Sciatic nerve (tissue), 2 donors: Measurements from ENCODE around the gene TMEM89. TPM values are rescaled to one million over a fixed set of nuclear protein-coding genes. Genes with fewer than 3 reads are reported as not detected.

ENCODE experiments used
- ATAC-seq: fragments of 200-7000 bp; cut with Tn5 transposase; one replicate; pipeline ENCODE4 v1.9.1; 2020; ENCODE audit warnings: mild to moderate bottlenecking, moderate library complexity
- DNase-seq: peaks from one replicate; pipeline ENCODE4 v3.0.0-alpha.2; 2020; ENCODE audit warnings: low spot score
- intact Hi-C: fragments of 100-400 bp; cut with DNase I; formaldehyde crosslinking; loops from one replicate; pipeline ENCODE4 v1.14.2; 2022
- total RNA-seq: library from RNA; stranded (reverse); fragmentation: NEBNext Ultra II Directional; extraction: Animal tissue kit (Norgen Biotek cat#: 25700); gene quantifications from one replicate; pipeline ENCODE4 v1.2.1, GENCODE V29; 2021
- donor health status: DM: no; HTN: no; CAD: no.
- donor health status: DM: no; HTN: no; CAD: no.

The TMEM89 gene
- total RNA-seq, 1 donor from 2014 or later = not detected

DNA sequence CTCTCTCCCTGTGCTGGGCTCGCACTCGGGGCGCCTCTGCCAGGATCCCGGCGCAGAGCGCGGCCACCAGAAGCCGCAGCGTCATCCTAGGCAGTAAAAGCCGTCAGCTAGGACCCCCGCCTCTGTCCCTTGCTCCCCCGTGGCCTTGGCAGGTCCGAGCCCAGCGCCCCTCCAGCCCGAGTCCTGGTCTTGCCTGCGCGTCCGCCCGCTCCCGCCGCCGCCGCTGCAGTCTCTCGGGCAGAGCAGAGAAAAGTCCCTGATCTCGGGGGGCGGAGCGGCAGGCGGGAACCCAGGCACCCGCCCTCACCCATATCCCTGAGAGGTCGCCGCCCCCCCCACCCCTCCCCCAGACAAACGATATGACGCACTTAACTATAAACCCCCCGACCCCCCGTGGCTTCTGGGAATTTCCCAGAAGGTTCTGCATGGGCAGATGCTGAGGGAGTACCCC lies 26.5 kb downstream of the TMEM89 start, which contains the start of gene COL7A1:
TSS of gene COL7A1 (minus strand) at position 255 of the 451 bp plus-strand sequence. CDS start at position 85, 170 bp downstream.
- intact Hi-C loops = no loop called here
- DNase-seq = no peak

GRCh38 chr3:48594417-48595049 lies 27.0 kb downstream of the TMEM89 start:
- peak; percentile 3 for ATAC-seq
- intact Hi-C loops = no loop called here
- no peak for DNase-seq

More for the DNA sequence above, 26.5 kb downstream of the TMEM89 start, which contains the start of gene COL7A1:
- ATAC-seq = peak; percentile 11

- intact Hi-C loops = no loop called here
- ATAC-seq (no peak), DNase-seq (no peak)
These were observed 28.2 kb downstream of the TMEM89 start for GRCh38 chr3:48593337-48593736.

- no peak for DNase-seq
- intact Hi-C loops = no loop called here
- ATAC-seq = no peak
These were observed 29.0 kb downstream of the TMEM89 start for GRCh38 chr3:48592519-48593087.

- DNase-seq = no peak
- no peak for ATAC-seq
- intact Hi-C loops = no loop called here
These were observed 29.6 kb downstream of the TMEM89 start for GRCh38 chr3:48591886-48592518.

DNA sequence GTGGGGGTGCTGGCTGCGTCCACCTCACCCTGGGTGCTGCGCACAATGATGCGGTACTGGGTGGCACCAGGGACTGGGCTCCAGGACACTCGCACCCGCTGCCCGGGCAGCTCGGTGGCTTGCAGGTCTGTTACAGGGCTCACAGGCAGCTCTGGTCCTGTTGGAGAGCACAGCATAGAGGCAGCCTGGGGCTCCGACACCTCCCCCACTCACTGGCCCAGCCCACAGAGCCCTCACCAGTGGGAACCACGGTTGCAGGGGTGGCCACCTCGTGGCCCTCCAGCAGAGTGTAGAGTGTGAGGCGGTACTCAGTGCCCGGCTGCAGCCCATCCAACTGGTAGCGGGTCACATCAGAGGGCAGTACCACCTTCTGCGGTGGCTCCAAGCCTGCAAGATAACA lies 30.1 kb downstream of the TMEM89 start:
- intact Hi-C loops = no loop called here
- no peak for ATAC-seq
- DNase-seq = no peak

- no peak for DNase-seq
- ATAC-seq = no peak
- intact Hi-C loops = no loop called here
These were observed 33.3 kb downstream of the TMEM89 start for GRCh38 chr3:48588230-48588629.

- intact Hi-C loops = no loop called here
- ATAC-seq = no peak
These were observed 33.9 kb downstream of the TMEM89 start for GRCh38 chr3:48587686-48588085.

DNA sequence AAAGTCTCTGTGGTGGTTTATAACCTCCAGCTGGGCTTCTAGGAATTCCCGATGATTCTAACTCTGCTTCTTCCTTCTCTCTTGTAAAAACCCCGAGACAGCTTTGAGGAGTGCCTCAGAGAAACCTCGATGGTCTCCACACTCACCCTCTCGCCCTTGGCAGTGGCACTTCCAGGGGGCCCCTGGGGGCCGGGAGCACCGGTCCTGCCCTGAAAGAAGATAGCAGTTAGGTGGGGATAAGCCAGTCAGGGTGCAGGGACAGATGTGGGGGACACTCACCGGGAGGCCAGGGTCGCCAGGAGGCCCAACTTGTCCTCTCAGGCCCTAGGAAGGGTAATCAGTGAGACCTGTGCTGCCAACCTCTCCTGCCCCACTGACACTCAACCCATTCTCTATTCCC lies 36.2 kb downstream of the TMEM89 start:
- DNase-seq (no peak), ATAC-seq (no peak)
- intact Hi-C loops = no loop called here

More at GRCh38 chr3:48587686-48588085, 33.9 kb downstream of the TMEM89 start:
- DNase-seq = no peak

DNA sequence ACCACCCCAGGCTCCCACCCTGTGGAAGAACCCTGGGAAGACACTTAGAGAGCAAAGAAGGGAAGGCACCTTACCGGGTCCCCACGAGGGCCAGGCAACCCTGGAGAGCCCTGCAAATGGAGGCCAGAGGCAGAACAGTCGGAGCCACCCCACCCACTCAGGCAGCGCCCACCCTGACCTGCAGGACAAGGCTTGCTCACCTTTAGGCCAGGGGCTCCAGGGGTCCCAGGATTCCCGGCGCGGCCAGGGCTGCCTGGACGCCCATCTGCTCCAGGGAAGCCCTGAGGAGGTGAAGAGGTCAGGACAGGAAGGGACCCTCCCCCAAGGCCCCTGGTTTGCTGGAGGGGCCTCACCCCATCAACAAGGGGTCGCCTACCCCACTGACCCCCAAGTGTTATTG lies 36.7 kb downstream of the TMEM89 start:
- intact Hi-C loops = no loop called here
- DNase-seq (no peak), ATAC-seq (no peak)

- intact Hi-C loops = no loop called here
- DNase-seq (no peak), ATAC-seq (no peak)
These were observed 39.7 kb downstream of the TMEM89 start for GRCh38 chr3:48581621-48582481.

GRCh38 chr3:48576647-48577046 lies 44.9 kb downstream of the TMEM89 start:
- DNase-seq = no peak
- no peak for ATAC-seq
- intact Hi-C loops = no loop called here

DNA sequence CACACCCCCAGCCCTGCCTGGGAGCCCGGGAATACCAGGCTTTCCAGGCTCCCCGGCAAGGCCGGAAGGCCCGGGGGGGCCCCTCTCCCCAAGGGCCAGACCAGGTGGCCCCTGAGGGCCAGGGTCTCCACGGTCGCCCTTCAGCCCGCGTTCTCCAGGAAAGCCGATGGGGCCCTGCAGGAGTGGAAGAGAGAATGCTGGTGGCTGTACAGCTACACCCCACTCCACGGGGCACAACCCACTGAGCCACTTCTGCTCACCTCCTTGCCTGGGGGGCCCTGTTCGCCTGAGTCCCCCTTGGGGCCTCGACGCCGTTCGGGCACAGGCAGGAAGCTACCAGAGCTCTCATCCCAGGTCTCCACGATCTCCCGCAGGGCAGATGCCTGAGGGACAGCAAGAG lies 46.2 kb downstream of the TMEM89 start:
- intact Hi-C loops = no loop called here
- DNase-seq = no peak
- ATAC-seq = no peak

DNA sequence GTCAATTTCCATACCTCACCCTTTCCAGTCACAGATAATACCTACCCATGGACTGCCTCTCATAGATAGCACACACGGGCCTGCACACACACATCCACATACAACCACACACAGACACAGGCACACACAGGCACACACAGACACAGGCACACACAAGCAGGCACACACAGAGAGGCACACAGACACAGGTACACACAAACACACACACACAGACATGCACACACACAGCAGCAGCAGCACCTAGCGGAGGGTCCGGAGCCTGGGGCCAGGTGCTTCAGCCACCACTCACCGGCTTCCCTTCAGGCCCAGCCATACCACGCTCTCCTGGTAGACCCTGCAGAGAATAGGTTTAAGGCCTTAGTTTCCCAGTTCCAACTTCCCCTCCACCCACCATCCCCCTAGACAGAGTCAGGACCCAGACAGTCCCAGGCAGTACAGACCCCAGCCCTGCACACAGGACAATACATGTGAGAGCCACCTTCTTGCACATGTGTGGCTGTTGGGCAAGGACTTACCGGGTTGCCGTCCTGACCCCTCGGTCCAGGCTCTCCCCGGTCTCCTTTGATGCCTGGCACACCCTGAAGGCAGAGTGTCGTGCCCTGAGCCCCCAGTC lies 47.5 kb downstream of the TMEM89 start:
- intact Hi-C loops = no loop called here
- no peak for ATAC-seq
- DNase-seq = no peak

GRCh38 chr3:48572517-48572916 lies 49.1 kb downstream of the TMEM89 start:
- DNase-seq = no peak
- intact Hi-C loops = no loop called here
- ATAC-seq = no peak

DNA sequence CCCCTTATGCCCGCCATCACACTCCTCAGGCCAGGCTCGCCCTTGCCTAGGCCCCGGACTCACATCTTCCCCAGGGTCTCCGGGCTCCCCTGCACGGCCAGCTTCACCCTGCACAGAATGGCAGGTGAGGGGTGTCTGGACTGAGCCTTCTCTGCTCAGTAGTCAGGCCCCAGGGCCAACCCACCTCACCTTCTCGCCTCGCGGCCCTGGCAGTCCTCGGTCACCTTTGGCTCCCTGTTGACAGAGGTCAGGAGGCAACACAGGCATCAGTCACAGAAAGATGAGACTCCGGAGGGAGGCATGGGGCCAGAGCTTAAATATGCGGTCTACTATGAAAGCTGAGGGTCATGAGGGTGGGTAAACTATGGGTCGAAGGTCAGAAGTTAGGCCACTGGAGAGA lies 49.6 kb downstream of the TMEM89 start:
- ATAC-seq (no peak), DNase-seq (no peak)
- intact Hi-C loops = no loop called here
